SK-N-MC (cell line): ENCODE measurements around the gene SMG7.

ENCODE experiments used
- EZH2 ChIP-seq: fragments of 200-600 bp; sonication (generic); IDR thresholded peaks from one replicate; pipeline ENCODE4 v1.6.1; 2017; ENCODE audit warnings: antibody characterized with exemption
- POLR2AphosphoS5 ChIP-seq: IDR thresholded peaks from 2 replicates; pipeline ENCODE4 v1.6.1; 2012; ENCODE audit warnings: mild to moderate bottlenecking, low read depth, low read length, borderline replicate concordance

- TF ChIP-seq EZH2 (no peak), POLR2AphosphoS5 (no peak)
Observed at GRCh38 chr1:183589384-183589783, 117.1 kb downstream of the SMG7 start.
